ENCODE measurements around the gene SPOCD1.

Gene SPOCD1

DNA sequence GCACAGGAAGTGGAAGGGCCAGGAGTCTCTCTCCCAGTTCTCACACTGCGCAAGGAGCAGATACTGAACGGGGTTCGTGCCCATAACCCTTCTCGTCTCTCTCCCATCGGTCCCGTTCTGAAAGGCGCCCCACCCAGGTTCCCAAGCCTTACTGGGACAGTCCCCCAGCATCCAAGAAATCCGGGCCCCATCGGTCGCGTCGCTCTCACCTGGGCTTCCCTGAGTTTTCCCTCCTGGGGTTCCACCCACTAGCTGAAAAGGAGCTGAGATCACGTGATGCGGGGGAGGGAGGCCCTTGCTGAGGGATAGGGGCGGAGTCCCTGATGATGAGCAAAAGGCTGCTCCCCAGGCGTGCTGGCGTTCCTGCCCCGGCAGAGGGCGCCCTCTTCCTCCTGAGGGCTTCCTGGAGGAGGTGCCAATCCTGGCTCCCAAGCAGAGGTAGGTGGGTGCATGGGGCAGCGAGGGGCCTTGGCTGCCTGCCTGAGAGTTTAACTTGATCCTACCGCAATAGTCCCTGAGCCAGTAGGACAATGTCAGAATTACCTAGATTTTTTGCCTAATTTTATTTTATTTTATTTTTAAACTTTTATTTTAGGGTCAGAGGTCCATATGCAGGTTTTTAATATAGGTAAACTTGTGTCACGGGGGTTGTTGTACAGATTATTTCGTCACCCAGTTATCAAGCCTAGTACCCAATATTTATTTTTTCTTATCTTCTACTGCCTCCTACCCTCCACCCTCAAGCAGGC lies at the start of gene SPOCD1:
Gene SPOCD1 (minus strand): TSS at position 271 of the 749 bp plus-strand sequence. CDS start 689 bp downstream, outside the sequence.
- peak; percentile 84 for DNase-seq

DNA sequence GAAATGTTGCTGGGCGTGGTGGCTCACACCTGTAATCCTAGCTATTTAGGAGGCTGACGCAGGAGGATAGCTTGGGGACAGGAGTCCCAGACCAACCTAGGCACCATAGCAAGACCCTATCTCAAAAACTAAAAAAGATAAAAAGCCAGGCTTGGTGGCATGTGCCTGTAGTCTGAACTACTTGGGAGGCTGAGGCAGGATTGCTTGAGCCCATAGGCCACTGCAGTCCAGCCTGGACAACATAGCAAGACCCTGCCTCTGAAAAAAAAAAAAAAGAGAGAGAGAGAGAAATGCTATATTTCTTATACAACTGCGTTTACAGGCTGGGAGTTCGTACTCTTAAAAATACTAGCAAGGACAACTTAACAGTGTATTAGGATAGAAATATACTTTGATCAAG lies 46.2 kb upstream of the SPOCD1 start:
- DNase-seq = no peak

GRCh38 chr1:31861346-31861745 lies 45.5 kb upstream of the SPOCD1 start:
- no peak for DNase-seq

GRCh38 chr1:31860581-31860980 lies 44.8 kb upstream of the SPOCD1 start:
- DNase-seq = no peak

DNA sequence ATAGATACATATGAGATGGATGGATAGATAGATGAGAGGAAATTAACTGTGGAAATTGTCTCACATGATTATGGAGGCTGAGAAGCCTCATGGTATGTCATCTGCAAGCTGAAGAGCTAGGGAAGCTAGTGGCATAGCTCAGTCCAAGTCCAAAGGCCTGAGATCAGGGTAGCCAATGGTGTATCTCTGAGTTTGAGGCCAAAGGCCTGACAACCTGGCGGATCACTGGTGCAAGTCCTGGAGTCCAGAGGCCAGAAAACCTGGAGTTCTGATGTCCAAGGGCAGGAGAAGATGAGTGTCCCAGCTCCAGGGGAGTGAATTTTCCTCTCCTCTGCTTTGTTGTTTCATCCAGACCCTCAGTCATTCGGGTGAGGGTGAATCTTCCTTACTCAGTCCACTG lies 43.9 kb upstream of the SPOCD1 start:
- no peak for DNase-seq

DNA sequence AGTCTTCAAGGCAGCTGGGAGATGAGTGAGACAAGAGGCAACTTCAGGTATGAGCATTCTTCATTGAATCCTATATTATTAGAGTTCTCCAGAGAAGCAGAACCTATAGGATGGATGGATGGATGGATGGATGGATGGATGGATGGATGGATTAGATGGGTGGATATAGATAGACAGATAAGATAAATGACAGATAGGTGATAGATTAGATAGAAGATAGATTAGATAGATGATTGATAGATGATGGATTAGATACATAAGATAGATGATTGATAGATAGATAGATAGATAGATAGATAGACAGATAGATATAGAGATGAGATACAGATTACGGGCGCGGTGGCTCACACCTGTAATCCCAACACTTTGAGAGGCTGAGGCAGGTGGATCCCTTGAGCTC lies 43.2 kb upstream of the SPOCD1 start:
- no peak for DNase-seq

GRCh38 chr1:31857863-31858262 lies 42.0 kb upstream of the SPOCD1 start:
- no peak for DNase-seq

DNA sequence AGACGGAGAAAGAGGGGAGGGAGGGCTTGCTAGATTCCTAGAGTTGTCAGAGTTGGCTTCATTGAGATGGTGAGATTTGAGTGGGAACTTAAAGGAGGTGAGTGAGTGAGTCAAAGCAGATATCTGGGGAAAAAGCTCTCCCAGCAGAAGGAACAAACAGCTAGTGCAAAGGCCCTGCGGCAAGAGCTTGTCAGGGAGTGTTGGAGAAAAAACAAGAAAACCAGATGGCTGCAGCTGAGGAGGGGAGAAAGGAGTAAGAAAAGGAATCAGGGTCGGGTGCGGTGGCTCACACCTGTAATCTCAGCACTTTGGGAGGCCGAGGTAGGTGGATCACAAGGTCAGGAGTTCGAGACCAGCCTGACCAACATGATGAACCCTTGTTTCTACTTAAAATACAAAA lies 40.3 kb upstream of the SPOCD1 start:
- no peak for DNase-seq

- no peak for DNase-seq
These were observed 39.4 kb upstream of the SPOCD1 start for GRCh38 chr1:31855038-31855845.

DNA sequence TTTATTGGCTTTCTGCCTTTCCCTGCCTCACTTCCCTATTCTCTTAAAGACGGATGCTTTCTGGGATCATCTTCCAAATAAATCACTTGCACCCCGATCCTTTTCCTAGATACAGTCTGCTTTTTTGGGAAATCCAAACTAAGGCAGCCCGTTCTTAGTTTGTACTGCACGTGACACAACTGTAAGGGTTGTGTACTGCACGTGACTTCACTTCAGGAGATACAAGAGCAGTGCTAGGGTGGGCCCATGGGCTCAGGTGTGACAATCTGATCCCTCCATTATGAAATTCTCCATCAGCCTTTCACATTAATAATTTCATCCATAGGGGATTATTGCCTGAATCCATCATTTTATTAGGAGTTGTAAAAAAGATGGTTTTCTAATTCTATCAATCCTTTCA lies 33.8 kb upstream of the SPOCD1 start:
- no peak for DNase-seq

DNA sequence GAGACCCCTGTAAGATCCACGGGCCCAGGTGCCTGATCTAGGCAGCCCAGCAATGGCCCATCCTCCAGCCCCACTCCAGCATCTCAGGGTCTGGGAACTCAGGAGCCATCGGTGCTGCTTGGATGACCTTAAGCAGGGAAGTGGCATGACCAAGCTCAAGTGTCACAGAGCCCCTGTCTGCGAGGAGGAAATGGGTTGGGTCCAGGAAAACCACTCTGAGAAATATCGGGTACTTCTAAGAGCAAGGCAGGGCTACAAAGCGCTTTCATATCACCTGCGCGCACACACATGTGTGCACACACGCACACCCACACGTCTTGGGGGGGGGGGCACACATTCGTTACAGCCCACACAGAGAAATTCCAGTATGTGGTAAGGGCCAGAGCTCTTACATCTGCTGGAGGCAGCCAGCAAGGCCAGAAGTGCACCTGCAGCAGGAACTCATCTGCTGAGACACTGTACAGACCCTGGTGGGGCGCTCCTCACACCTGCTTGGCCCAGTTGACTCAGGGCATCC lies 32.6 kb upstream of the SPOCD1 start:
- DNase-seq = peak; percentile 57

- no peak for DNase-seq
These were observed 30.7 kb upstream of the SPOCD1 start for GRCh38 chr1:31846484-31846883.

GRCh38 chr1:31843506-31843905 lies 27.7 kb upstream of the SPOCD1 start:
- DNase-seq = no peak

DNA sequence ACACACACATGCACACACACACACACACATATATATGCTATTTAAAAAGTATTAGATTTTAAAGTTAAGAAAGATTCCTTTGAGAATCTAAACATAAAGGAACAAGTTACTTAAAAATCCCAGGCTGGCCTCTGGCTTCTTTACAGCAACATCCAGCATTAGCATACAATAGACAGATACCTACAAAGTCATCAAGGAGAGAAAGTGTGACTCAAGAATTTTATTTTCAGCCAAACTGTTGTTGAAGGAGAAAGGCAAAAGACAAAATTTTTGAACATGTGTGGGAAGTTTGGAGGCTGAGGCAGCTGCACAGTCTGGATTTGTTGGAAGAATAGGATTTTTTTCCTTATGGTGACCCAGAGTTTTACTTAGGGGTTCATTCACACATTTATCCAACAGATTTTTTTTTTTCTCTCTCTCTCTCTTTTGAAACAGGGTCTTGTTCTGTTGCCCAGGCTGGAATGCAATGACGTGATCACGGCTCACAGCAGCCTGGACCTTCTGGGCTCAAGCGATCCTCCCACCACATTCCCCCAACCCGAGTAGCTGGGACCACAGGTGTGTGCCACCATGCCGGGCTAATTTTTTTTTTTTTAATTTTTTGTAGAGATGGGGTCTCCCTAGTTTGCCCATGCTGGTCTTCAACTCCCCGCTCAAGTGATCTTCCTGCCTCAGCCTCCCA lies 24.0 kb upstream of the SPOCD1 start:
- DNase-seq = no peak

DNA sequence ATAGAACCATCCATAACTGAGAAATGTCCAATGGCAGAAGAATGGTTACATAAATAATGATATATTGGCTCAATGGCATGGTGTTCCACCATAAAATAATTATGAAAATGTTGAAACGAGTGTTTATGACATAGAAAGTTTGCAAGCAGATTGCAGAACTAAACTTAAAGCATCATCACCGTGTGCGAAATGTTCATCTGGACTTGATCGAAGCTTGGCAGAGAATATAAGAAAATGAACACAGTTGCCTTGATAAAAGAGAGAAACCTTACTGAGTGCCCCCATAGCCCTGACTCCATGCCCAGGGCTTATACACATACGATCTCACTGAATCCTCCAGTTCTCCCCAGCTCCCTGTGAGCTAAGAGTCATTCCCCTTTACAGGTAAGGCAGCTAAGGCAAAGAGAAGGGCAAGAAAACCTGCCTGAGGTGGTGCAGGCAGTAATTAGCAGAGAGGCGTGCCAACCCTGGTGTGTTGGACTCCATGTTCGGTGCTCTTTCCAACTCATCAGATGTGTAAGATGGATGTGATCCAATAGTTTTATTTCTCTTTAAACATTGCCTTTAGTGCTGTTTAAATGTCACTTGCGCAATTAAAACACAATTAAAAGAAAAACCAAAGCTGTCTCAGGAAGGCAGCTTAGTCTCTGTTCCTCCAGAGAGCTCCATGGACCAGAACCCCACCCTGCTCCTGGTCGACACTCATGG lies 21.8 kb upstream of the SPOCD1 start:
- DNase-seq = no peak

GRCh38 chr1:31836638-31837037 lies 20.8 kb upstream of the SPOCD1 start:
- DNase-seq = no peak

DNA sequence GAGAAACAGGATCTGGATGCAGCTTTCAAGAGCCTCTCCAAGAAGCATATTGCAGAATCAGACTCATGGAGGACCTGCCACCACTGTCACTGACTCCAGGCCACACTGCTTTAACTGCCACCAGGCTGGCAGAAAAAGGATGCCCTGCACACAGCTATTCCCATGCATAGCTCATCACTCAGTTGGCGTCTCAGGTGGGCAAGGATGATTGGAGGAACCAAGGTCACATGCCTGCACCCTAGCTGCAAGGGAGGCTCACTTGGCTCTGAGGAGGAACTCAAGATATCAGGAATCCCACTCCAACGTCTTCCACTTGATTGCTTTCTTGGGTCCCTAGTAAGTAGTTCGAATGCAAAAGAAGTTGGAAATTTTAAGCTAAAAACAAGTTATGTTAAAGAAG lies 19.6 kb upstream of the SPOCD1 start:
- DNase-seq = no peak

GRCh38 chr1:31834501-31834900 lies 18.7 kb upstream of the SPOCD1 start:
- no peak for DNase-seq

DNA sequence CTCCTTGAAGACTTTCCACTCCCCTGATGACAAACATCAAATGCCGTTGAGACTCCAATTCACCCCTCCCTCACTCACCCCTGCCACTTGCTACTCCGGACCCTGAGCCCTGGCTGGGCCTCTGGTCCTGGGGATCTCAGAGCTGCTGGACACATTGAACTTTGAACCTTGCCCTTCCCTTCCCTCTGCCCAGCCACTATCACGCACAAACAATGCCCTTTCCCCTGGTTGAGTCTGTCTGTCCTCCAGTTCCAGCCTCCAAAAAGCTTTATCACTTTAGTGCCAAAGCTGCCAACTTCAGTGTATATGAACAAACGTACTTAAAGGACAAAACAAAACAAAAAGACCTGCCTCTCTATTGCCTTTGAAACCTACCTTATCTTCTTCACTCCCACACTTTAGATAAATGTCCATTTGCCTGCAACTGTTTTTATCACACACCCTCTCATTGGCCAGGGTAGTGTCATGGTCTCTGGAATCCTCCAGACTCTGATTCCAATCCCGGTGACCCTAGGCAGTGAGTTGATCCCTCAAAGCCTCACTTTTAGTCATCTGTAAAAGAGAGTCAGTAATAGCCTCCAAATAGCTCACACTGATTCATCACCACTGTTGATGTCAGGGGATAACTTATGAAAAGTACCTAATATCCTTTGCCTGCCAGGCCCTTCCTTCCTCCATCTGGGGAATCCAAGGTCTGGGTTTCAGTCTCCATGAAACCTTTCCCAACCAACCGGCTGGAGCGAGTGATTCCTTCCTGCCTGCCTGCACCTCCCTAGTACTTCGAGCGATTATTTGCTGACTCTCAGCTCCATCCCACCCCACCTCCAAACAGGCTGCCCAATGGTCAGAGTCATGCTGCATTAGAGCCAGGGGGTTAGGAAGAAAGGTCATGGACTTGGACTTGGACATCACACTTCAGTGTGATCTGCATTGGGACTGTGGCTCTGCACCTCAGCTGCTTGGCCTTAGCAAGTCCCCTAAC lies 15.9 kb upstream of the SPOCD1 start:
- DNase-seq = no peak

- DNase-seq = no peak
These were observed 14.7 kb upstream of the SPOCD1 start for GRCh38 chr1:31830511-31830910.

DNA sequence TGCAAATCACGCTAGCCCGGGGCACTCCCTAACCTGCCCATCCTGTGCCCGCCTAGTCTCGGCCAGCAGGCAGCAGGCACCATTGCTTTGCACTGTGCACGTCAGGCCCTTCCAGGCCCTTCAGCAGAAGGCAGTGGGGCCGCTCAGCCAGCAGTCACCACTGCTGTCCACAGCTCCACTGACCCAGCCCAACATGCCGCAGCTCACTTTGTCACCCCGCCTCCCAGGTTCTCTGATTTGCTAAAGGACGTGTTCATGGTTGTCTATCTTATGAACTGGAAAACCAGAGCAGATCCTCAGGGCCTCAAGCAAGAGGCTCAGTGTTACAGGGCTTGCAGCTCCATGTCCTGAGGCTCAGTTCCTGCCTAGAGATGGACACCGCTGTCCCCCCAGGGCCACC lies 14.2 kb upstream of the SPOCD1 start:
- DNase-seq = no peak
